BLaER1 treated with 17β-estradiol and CSF1 and Interleukin-3, amounts not matched to agents 10 nM and 100 nM (cell line): ENCODE data around the gene TOMM7.

Experiments used
- H3K27ac ChIP-seq, 11 experiments: shearing (Covaris generic); formaldehyde crosslinking; 2 replicates each; pipeline ENCODE4 v1.8.1; 2022
- H3K27me3 ChIP-seq, 11 experiments: shearing (Covaris generic); formaldehyde crosslinking; 2 replicates each; pipeline ENCODE4 v1.8.1; 2022
- H3K36me3 ChIP-seq, 11 experiments: shearing (Covaris generic); formaldehyde crosslinking; 2 replicates each; pipeline ENCODE4 v1.8.1; 2022
- H3K4me1 ChIP-seq, 10 experiments: shearing (Covaris generic); formaldehyde crosslinking; 2 replicates each; pipeline ENCODE4 v1.8.1; 2022
- H3K4me2 ChIP-seq, 11 experiments: shearing (Covaris generic); formaldehyde crosslinking; 2 replicates each; pipeline ENCODE4 v1.8.1; 2022
- H3K4me3 ChIP-seq, 10 experiments: shearing (Covaris generic); formaldehyde crosslinking; 2 replicates each; pipeline ENCODE4 v1.8.1; 2022
- H3K9ac ChIP-seq, 11 experiments: shearing (Covaris generic); formaldehyde crosslinking; 2 replicates each; pipeline ENCODE4 v1.8.1; 2022
- H3K9me3 ChIP-seq, 11 experiments: shearing (Covaris generic); formaldehyde crosslinking; replicated peaks in 1 of 11; 2 replicates each; pipeline ENCODE4 v1.8.1; 2022
- H4K20me1 ChIP-seq, 11 experiments: shearing (Covaris generic); formaldehyde crosslinking; 2 replicates each; pipeline ENCODE4 v1.8.1; 2022
- Cebpa-rat ChIP-seq, 11 experiments: shearing (Covaris generic); IDR thresholded peaks; 2 replicates each; pipeline ENCODE4 v1.8.1; 2022

TOMM7 gene

DNA sequence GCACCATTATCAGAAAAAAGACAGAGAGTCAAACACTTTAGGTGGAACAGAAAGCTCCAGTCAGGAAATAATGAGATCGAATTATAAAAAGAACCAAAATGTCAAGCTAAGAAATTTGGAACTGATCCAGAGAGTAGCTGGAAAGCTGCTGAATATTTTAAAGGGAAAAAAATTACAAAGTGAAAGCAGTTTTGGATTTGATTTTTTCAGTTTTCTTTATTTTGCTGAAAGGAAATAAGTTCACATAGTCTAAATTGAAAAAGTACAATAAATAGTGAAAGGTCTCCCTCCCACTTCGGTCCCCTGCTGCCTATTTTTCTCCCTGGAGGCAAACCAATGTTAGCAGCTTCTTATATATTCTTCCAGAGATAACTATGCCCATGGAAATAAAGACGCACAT is 11.3 kb upstream of the TOMM7 start:
- H3K4me2 ChIP-seq, result no peak overlapping the region
- H4K20me1 ChIP-seq, result no peaks in the 10 kb centered on the region
- no peak for TF ChIP-seq Cebpa-rat (IDR thresholded peaks at IDR 0.05)

DNA sequence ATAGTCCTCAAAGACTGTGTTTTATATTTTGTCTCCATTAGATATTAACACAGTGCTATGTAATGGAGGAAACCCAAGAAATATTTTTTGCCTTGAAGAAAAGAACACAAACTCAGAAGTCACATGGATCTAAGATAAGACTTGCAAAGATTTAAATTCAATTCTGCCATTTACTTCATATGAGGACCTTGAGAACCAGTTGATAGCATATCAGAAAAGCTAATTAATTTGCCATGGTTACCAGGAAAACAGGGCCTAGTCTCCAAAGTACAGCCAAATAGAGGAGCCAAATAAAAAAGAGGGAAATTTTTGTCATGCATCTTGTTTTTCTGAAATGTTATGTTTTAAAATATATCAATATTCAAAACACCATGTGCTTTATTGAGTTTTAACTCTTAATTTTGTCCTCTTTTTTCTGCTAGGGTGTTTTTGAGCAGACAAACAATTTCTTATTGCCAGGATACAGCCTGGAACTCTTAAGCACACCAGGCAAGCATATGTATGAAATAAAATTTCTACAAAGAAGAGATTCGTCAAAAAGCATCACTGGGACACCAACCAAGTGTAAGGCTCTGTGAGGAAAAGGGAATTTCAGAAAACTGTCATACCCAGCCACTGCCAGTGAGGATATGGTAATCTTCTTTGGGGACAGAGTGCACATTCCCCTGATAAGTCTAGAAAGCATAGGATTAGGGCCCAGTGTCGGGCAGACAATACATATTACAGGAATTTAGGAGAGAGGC is 10.6 kb upstream of the TOMM7 start:
- no peaks in the 10 kb centered on the region for H4K20me1 ChIP-seq
- no peak for TF ChIP-seq Cebpa-rat (IDR thresholded peaks at IDR 0.05)
- no peaks in the 10 kb centered on the region for H3K36me3 ChIP-seq
- H3K9ac ChIP-seq, result no peak overlapping the region
- no peak overlapping the region for H3K4me3 ChIP-seq
- no peak overlapping the region for H3K4me2 ChIP-seq
- H3K27me3 ChIP-seq, result no peaks in the 10 kb centered on the region
- peaks cover 0 to 8% (median 0%) of the 10 kb centered on the region in 10 experiments; a peak in 3 of 20 replicates for H3K4me1 ChIP-seq
- no peaks in the 10 kb centered on the region for H3K9me3 ChIP-seq
- H3K27ac ChIP-seq, result no peak overlapping the region

More for the DNA sequence above, 11.3 kb upstream of the TOMM7 start:
- Histone ChIP-seq H3K27ac (no peak overlapping the region), H3K27me3 (no peaks in the 10 kb centered on the region), H3K9ac (no peak overlapping the region), H3K36me3 (no peaks in the 10 kb centered on the region), H3K4me1 (peaks cover 0 to 8% (median 0%) of the 10 kb centered on the region in 10 experiments; a peak in 3 of 20 replicates), H3K9me3 (no peaks in the 10 kb centered on the region), H3K4me3 (no peak overlapping the region)

DNA sequence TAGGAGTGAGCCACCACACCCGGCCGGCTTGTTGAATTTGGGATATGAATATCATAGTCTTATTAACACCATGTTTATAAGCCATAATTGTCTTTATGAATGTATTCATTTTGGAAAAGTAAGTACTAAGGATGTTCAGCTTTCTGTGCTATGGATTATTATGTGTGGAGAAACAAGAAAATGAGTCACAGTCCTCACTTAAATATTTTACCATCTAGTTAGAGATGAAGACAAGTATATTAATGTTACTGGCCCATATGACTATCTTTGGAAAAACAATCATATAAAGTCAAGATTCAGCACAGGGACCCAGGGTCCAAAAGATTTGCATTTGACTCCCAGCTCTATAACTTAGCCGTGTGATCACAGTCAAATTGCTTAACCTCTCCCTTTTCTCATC is 9.8 kb upstream of the TOMM7 start:
- no peaks in the 10 kb centered on the region for H3K27me3 ChIP-seq
- no peak overlapping the region for H3K27ac ChIP-seq
- peaks cover 0 to 8% (median 0%) of the 10 kb centered on the region in 10 experiments; a peak in 3 of 20 replicates for H3K4me1 ChIP-seq
- no peaks in the 10 kb centered on the region for H4K20me1 ChIP-seq
- no peaks in the 10 kb centered on the region for H3K9me3 ChIP-seq
- TF ChIP-seq Cebpa-rat (IDR thresholded peaks at IDR 0.05), result no peak
- no peak overlapping the region for H3K4me3 ChIP-seq
- H3K4me2 ChIP-seq, result no peak overlapping the region
- H3K9ac ChIP-seq, result no peak overlapping the region
- no peaks in the 10 kb centered on the region for H3K36me3 ChIP-seq

DNA sequence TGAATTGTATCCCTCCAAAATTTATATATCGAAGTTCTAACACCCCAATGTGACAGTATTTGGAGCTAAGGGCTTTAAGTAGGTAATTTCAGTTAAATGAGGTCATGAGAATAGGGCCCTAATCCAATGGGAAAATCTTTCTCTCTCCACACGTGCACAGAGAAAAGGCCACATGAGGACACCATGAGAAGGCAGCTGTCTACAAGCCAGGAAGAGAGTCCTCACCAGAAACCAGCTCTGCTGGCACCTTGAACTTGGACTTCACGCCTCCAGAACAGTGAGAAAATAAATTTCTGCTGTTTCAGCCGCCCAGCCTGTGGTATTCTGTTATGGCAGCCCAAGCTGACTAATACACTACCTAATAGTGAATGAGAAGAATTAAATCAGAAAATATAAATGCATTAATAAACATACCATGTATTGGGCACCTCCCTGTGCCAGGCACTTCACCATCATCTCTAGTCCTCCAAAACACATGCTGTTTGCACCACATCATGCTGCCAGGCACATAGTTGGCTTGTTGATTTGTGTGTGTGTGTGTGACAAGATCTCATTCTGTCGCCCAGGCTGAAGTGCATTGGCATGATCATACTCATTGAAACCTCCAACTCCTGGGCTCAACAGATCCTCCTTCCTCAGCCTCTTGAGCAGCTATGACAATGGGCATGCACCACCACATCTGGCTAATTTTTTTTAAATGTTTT is 9.1 kb upstream of the TOMM7 start:
- H4K20me1 ChIP-seq, result no peaks in the 10 kb centered on the region
- H3K9ac ChIP-seq, result no peak overlapping the region
- H3K9me3 ChIP-seq, result no peaks in the 10 kb centered on the region
- no peak for TF ChIP-seq Cebpa-rat (IDR thresholded peaks at IDR 0.05)
- no peaks in the 10 kb centered on the region for H3K36me3 ChIP-seq
- no peak overlapping the region for H3K4me3 ChIP-seq
- no peaks in the 10 kb centered on the region for H3K27me3 ChIP-seq
- no peak overlapping the region for H3K4me2 ChIP-seq
- no peak overlapping the region for H3K27ac ChIP-seq
- H3K4me1 ChIP-seq, result peaks cover 0 to 8% (median 0%) of the 10 kb centered on the region in 10 experiments; a peak in 3 of 20 replicates

DNA sequence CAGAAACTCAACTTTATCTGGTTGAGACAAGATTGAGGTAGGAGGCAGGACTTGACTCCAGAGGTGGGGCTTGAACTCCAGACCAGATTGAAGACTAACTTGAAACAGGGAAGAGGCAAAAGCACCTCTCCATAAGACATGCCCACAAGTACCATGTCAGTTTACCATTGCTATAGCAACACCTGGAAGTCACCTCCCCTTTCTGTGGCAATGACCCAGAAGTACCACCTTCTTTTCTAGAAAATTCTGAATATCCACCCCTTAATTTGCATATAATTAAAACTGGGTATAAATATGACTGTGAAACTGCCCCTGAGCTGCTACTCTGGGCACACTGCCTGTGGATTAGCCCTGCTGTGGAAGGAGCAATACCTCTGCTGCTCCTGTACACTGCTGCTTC is 4.9 kb upstream of the TOMM7 start:
- Histone ChIP-seq H3K4me1 (peaks cover 0 to 8% (median 6%) of the 10 kb centered on the region in 10 experiments; a peak in 9 of 20 replicates), H3K4me3 (no peak overlapping the region), H3K36me3 (no peaks in the 10 kb centered on the region), H3K4me2 (no peak overlapping the region), H4K20me1 (no peaks in the 10 kb centered on the region), H3K27ac (no peak overlapping the region), H3K27me3 (no peaks in the 10 kb centered on the region), H3K9ac (no peak overlapping the region), H3K9me3 (no peaks in the 10 kb centered on the region)
- no peak for TF ChIP-seq Cebpa-rat (IDR thresholded peaks at IDR 0.05)

DNA sequence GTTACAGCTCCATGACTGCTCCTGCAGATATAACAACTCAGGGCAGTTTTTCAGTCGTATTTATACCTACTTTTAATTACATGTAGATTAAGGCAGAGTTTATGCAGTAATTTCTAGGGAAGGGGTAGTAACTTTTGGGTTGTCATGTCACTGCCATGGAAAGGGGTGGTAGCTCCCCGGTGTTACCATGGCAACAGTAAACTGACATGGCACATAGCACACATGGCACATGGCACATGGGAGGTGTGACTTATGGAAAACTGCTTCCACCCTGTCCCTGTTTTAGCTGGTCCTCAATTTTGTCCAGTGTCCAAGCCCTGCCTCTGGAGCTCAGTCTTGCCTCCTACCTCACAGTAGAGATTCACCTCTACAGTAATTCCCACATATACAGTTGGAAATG is 3.9 kb upstream of the TOMM7 start:
- peaks cover 3 to 13% (median 10%) of the 10 kb centered on the region in 10 experiments for H3K4me1 ChIP-seq
- no peaks in the 10 kb centered on the region for H3K9me3 ChIP-seq
- no peak overlapping the region for H3K27ac ChIP-seq
- no peak overlapping the region for H3K4me3 ChIP-seq
- H3K27me3 ChIP-seq, result no peaks in the 10 kb centered on the region
- H3K9ac ChIP-seq, result no peak overlapping the region
- no peak overlapping the region for H3K4me2 ChIP-seq
- no peaks in the 10 kb centered on the region for H4K20me1 ChIP-seq
- no peak for TF ChIP-seq Cebpa-rat (IDR thresholded peaks at IDR 0.05)
- no peaks in the 10 kb centered on the region for H3K36me3 ChIP-seq

DNA sequence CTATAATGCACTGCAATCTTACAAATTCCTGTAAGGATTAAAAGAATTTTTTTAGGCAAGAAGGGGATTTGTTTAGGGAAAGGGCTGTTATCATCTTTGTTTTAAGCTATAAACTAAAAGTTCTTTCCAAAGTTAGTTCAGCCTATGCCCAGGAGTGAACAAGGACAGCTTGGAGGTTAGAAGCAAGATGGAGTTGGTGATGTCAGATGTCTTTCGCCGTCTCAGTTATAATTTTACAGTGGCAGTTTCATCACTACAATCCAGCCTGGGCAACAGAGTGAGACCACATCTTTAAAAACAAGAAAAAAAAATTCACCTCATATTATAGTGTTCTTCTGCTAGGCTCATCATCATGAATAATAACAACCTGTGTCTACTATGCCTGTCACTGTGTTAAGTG is 2.1 kb upstream of the TOMM7 start:
- Histone ChIP-seq H3K4me1 (peaks cover 16 to 29% (median 24%) of the 10 kb centered on the region in 10 experiments), H3K9me3 (no peaks in the 10 kb centered on the region), H3K9ac (no peak overlapping the region)

DNA sequence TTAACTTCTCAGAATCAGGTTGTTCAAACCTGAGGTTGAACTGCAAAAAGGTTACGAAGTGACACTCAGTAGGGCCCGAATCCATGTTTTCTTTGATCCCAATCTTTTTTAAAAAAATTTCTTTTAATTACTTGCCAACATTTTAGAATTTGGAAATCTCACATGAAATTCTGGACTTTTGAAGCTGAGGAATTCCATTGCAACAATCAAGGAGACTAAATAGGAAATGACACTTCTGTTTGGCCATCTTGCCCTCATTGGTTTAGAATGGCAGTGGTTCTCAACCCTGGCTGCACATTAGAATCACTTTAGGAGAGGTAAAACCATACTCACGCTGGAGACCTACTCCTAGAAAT is 471 bp upstream of the TOMM7 start:
- H3K9ac ChIP-seq, result peak overlapping the region; percentile 80 to 90 (median 84); a peak in 21 of 22 replicates
- H3K27ac ChIP-seq, result peak overlapping the region in 10 of 11 experiments; percentile 74 to 89 (median 81); a peak in 21 of 22 replicates
- H3K9me3 ChIP-seq, result no peaks in the 10 kb centered on the region
- peak overlapping the region; percentile 62 to 90 (median 72) for H3K4me2 ChIP-seq
- H3K27me3 ChIP-seq, result no peaks in the 10 kb centered on the region
- TF ChIP-seq Cebpa-rat (IDR thresholded peaks at IDR 0.05), result no peak
- peaks cover 0 to 10% (median 5%) of the 10 kb centered on the region in 11 experiments; a peak in 11 of 22 replicates for H3K36me3 ChIP-seq
- no peaks in the 10 kb centered on the region for H4K20me1 ChIP-seq
- H3K4me1 ChIP-seq, result peaks cover 16 to 32% (median 24%) of the 10 kb centered on the region in 10 experiments
- peak overlapping the region; percentile 70 to 92 (median 85) for H3K4me3 ChIP-seq

More for the DNA sequence above, 2.1 kb upstream of the TOMM7 start:
- no peak overlapping the region for H3K27ac ChIP-seq
- TF ChIP-seq Cebpa-rat (IDR thresholded peaks at IDR 0.05), result no peak
- peaks cover 0 to 5% (median 0%) of the 10 kb centered on the region in 11 experiments; a peak in 3 of 22 replicates for H3K36me3 ChIP-seq
- no peaks in the 10 kb centered on the region for H4K20me1 ChIP-seq
- H3K27me3 ChIP-seq, result no peaks in the 10 kb centered on the region
- no peak overlapping the region for H3K4me3 ChIP-seq
- no peak overlapping the region for H3K4me2 ChIP-seq

DNA sequence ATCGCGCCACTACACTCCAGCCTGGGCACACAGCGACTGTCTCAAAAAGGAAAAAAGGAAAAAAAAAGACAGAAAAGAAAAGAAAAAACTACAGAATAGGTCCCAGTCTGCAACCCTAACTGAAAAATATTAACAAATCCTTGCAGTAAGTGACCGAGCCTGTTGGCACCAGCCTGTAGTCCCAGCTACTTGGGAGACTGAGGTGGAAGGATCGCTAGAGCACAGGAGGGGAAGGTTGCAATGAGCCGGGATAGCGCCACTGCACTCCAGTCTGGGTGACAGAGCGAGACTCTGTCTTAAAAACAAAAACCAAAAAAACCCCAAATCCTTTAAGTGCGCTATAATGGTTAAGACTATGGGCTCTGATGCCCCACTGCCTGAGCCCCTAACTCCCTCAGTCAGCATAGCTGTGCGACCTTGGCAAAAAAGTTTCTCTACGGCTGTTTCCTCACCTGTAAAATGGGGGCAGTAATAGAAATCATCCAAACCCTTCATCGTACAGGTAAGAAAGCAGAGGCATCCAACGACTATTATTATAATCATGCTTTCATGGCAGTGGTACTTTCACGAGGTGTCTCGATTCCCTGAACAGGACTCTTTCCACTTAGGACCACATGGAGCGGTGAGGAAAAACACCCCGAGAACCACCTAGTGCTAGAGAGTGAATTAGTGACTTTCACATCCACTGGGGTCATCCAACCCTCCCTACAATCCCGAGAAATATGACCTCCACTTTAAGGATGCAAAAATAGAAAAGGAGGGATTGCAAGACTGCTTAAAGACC is 755 bp downstream of the TOMM7 start:
- Histone ChIP-seq H3K36me3 (peaks cover 12 to 22% (median 17%) of the 10 kb centered on the region in 11 experiments), H3K4me3 (peak overlapping the region; percentile 70 to 92 (median 85)), H3K4me2 (peak overlapping the region; percentile 79 to 98 (median 90)), H4K20me1 (no peaks in the 10 kb centered on the region), H3K9ac (peak overlapping the region; percentile 80 to 90 (median 84)), H3K27ac (peak overlapping the region; percentile 72 to 89 (median 82); a peak in 21 of 22 replicates), H3K27me3 (no peaks in the 10 kb centered on the region), H3K4me1 (peaks cover 16 to 32% (median 24%) of the 10 kb centered on the region in 10 experiments), H3K9me3 (no peaks in the 10 kb centered on the region)
- no peak for TF ChIP-seq Cebpa-rat (IDR thresholded peaks at IDR 0.05)
